ENCODE results near the gene DMD.

Gene DMD

DNA sequence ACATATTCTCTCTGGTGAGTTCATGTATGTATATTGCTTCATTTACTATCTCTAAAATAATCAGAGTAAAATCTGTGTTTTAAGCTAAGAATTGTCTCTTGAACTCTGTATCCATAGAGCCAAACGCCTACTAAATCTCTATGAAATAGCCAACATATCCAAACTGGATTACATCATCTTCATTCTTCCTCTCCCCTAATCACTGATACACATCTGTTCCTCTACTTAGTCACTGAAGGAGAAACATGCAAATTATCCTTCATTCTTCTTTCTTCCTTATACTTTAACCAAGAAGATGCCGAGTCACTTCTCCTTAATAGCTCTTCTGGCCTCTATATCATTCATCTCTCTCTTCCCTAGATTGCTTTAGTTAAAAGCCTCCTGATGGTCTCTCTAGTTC lies 1509.1 kb downstream of the DMD start:
- Mint-ChIP-seq H3K36me3 (ENCODE audit: low read depth) (no peaks in the 10 kb centered on the region), H3K27ac (no peak overlapping the region), H3K27me3 (ENCODE audit: low read depth) (no peaks in the 10 kb centered on the region), H3K4me3 (no peak overlapping the region), H3K4me1 (no peaks in the 10 kb centered on the region), H3K9me3 (no peaks in the 10 kb centered on the region)
- TF ChIP-seq, protein P1, sequence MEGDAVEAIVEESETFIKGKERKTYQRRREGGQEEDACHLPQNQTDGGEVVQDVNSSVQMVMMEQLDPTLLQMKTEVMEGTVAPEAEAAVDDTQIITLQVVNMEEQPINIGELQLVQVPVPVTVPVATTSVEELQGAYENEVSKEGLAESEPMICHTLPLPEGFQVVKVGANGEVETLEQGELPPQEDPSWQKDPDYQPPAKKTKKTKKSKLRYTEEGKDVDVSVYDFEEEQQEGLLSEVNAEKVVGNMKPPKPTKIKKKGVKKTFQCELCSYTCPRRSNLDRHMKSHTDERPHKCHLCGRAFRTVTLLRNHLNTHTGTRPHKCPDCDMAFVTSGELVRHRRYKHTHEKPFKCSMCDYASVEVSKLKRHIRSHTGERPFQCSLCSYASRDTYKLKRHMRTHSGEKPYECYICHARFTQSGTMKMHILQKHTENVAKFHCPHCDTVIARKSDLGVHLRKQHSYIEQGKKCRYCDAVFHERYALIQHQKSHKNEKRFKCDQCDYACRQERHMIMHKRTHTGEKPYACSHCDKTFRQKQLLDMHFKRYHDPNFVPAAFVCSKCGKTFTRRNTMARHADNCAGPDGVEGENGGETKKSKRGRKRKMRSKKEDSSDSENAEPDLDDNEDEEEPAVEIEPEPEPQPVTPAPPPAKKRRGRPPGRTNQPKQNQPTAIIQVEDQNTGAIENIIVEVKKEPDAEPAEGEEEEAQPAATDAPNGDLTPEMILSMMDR (IDR thresholded peaks at IDR 0.05; ENCODE audit: unreplicated experiment in 3 of 3) = no peak

DNA sequence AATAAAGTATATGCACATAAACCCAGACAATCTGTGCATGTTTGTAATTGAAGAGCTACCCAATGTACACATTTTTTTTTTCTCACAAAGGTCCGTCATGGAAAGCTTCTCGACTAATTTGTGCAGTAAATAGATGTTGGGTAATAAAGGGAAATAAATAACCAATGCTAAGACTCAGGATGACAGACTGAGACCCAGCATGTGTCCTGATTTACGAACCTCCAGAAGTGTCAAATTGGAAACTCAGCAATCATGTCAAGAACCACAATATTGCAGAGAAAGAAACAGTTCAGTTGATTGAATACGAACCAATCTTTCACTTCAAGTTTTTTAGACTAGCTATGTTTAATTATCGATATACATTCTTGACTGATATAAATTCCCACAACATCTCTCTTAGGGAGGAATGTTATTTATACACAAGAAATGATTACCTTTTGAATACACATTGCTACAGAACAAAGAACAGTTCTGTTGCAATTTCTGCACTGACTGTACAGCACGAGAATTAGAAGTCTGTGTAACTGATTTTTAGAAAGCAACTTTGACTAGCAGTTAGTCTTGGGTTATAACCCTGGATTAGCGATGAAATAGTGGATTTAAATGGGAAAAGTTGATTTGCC lies 1513.9 kb downstream of the DMD start:
- Mint-ChIP-seq H3K27me3 (ENCODE audit: low read depth) (no peaks in the 10 kb centered on the region), H3K4me3 (no peak overlapping the region), H3K27ac (no peak overlapping the region), H3K36me3 (ENCODE audit: low read depth) (no peaks in the 10 kb centered on the region), H3K9me3 (peaks cover 10% of the 10 kb centered on the region), H3K4me1 (no peaks in the 10 kb centered on the region)
- TF ChIP-seq, protein P1 (IDR thresholded peaks at IDR 0.05; ENCODE audit: unreplicated experiment in 3 of 3) = no peak

DNA sequence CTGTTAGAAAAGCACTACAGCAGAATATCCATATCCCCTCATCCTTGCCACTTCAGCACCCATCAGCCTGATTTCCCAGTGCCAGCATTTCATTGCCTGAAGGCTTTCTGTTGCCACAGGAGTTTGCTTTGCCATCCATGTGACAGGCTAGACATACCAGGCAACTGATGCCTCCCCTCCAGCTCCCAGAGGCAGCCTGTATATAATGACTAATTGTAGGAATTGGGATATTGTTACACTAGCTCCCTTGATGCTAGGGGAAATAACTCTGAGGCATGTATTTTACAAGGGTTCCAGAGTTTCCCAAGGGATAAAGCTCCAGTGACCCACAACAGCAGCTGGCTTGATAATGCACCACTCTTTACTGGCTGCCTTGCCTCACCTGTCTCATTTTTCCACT lies 1531.5 kb downstream of the DMD start:
- no peaks in the 10 kb centered on the region for H3K27me3 Mint-ChIP-seq (ENCODE audit: low read depth)
- H3K36me3 Mint-ChIP-seq (ENCODE audit: low read depth) = no peaks in the 10 kb centered on the region
- H3K4me1 Mint-ChIP-seq = no peaks in the 10 kb centered on the region
- H3K9me3 Mint-ChIP-seq = peaks cover 2% of the 10 kb centered on the region
- TF ChIP-seq, protein P1 (IDR thresholded peaks at IDR 0.05; ENCODE audit: unreplicated experiment in 3 of 3) = no peak
- no peak overlapping the region for H3K4me3 Mint-ChIP-seq
- H3K27ac Mint-ChIP-seq = no peak overlapping the region

DNA sequence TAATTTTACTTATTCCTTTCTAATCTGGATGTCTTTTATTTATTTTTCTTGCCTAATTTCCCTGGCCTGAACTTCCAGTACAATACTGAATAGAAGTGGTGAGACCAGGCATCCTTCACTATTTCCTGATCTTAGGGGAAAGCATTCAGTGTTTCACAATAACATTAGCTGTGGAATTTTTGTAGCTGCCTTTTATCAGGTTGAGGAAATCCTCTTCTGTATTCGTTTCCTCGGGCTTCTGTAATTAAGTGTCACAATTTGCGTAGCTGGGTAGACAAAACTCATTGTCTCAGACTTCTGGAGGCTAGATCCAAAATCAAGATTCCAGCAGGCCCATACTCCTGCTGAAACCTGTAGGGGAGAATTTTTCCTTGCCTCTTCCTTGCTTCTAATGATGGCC lies 1541.1 kb downstream of the DMD start:
- H3K27ac Mint-ChIP-seq = no peak overlapping the region
- H3K27me3 Mint-ChIP-seq (ENCODE audit: low read depth) = no peaks in the 10 kb centered on the region

DNA sequence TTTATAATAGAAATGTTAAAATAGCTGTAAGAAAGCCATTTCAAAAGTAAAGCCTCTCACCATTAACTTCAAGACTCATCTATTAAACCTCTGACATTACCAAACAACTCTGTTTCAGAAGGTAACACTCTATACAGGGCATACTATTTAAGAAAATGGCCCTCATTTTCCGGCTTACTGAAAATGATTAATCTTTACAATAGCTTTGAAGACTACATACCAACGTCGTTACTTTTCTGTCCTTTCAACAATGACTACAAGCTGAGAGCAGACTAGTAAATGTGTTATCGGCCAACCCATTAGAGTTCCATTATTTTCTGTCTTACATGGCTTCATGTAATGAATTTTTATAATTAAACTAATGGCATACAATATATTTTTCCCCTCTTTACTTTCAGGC lies 1545.9 kb downstream of the DMD start:
- H3K27ac Mint-ChIP-seq = no peak overlapping the region
- H3K36me3 Mint-ChIP-seq (ENCODE audit: low read depth) = no peaks in the 10 kb centered on the region
- H3K4me1 Mint-ChIP-seq = no peaks in the 10 kb centered on the region
- no peaks in the 10 kb centered on the region for H3K27me3 Mint-ChIP-seq (ENCODE audit: low read depth)
- TF ChIP-seq, protein P1 (IDR thresholded peaks at IDR 0.05; ENCODE audit: unreplicated experiment in 3 of 3) = no peak
- no peak overlapping the region for H3K4me3 Mint-ChIP-seq
- peaks cover 13% of the 10 kb centered on the region for H3K9me3 Mint-ChIP-seq

More for the DNA sequence above, 1541.1 kb downstream of the DMD start:
- Mint-ChIP-seq H3K4me3 (no peak overlapping the region), H3K36me3 (ENCODE audit: low read depth) (peaks cover 4% of the 10 kb centered on the region), H3K9me3 (peaks cover 27% of the 10 kb centered on the region), H3K4me1 (no peaks in the 10 kb centered on the region)
- TF ChIP-seq, protein P1 (IDR thresholded peaks at IDR 0.05; ENCODE audit: unreplicated experiment in 3 of 3) = no peak

DNA sequence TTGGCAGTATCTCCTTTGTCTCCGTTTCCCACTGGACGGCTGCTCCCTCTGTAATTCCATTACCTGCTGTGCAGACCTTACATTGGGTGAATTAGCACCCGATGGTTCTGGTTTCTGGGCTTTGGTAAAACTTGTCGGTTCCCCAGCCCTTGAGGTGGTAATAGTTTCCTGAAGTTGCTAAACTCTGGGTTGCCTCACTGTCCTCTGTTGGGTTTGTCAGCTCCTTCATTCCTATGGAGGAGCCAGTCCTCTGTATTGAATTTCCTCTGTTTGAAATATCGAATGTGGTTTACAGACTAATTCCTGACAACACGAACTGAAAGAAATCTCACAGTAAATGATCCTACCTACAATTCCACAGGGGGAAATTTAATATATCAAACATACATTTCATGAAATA lies 1548.2 kb downstream of the DMD start:
- H3K27ac Mint-ChIP-seq = no peak overlapping the region
- H3K27me3 Mint-ChIP-seq (ENCODE audit: low read depth) = no peaks in the 10 kb centered on the region
- H3K36me3 Mint-ChIP-seq (ENCODE audit: low read depth) = no peaks in the 10 kb centered on the region
- no peak overlapping the region for H3K4me3 Mint-ChIP-seq
- TF ChIP-seq, protein P1 (IDR thresholded peaks at IDR 0.05; ENCODE audit: unreplicated experiment in 3 of 3) = no peak
- peaks cover 4% of the 10 kb centered on the region for H3K9me3 Mint-ChIP-seq
- no peaks in the 10 kb centered on the region for H3K4me1 Mint-ChIP-seq
